MM.1S (cell line): ENCODE measurements around the gene ILF2.

Experiments used
- DNase-seq: peaks from one replicate; pipeline ENCODE4 v3.0.0-alpha.2; 2015
- H2AFZ ChIP-seq: fragments of 300-600 bp; sonication (generic); 2 replicates; pipeline ENCODE4 v1.6.0; 2016; ENCODE audit warnings: antibody characterized with exemption, low read length
- H3F3A ChIP-seq: fragments of 300-600 bp; sonication (generic); 2 replicates; pipeline ENCODE4 v1.6.1; 2016; ENCODE audit warnings: mild to moderate bottlenecking, antibody characterized with exemption, low read length, moderate library complexity, mixed read lengths; ENCODE audit not compliant: insufficient read depth
- H3K27ac ChIP-seq: fragments of 300-600 bp; sonication (generic); 2 replicates; pipeline ENCODE4 v1.5.1; 2016; ENCODE audit warnings: mild to moderate bottlenecking, low read length
- H3K27me3 ChIP-seq: fragments of 300-600 bp; sonication (generic); replicated peaks from 2 replicates; pipeline ENCODE4 v1.6.0; 2016; ENCODE audit warnings: low read length; ENCODE audit not compliant: insufficient read depth
- H3K36me3 ChIP-seq: fragments of 300-600 bp; sonication (generic); replicated peaks from 2 replicates; pipeline ENCODE4 v1.6.1; 2016; ENCODE audit warnings: mild to moderate bottlenecking, low read length, mixed read lengths; ENCODE audit not compliant: insufficient read depth
- H3K4me1 ChIP-seq: fragments of 300-600 bp; sonication (generic); 2 replicates; pipeline ENCODE4 v1.6.1; 2016; ENCODE audit warnings: low read length, mixed read lengths
- H3K4me2 ChIP-seq: fragments of 300-600 bp; sonication (generic); 2 replicates; pipeline ENCODE4 v1.6.0; 2016; ENCODE audit warnings: low read depth, low read length
- H3K4me3 ChIP-seq: fragments of 300-600 bp; sonication (generic); 2 replicates; pipeline ENCODE4 v1.5.1; 2016; ENCODE audit warnings: low read length, mixed read lengths
- H3K79me2 ChIP-seq: fragments of 300-600 bp; sonication (generic); 2 replicates; pipeline ENCODE4 v1.6.1; 2016; ENCODE audit warnings: mixed run types, low read length, mixed read lengths
- H3K9ac ChIP-seq: fragments of 300-600 bp; sonication (generic); 2 replicates; pipeline ENCODE4 v1.6.1; 2016; ENCODE audit warnings: low read length, mixed read lengths
- H3K9me2 ChIP-seq: fragments of 300-600 bp; sonication (generic); replicated peaks from 2 replicates; pipeline ENCODE4 v1.6.1; 2016; ENCODE audit warnings: mild to moderate bottlenecking, low read length, mixed read lengths; ENCODE audit not compliant: insufficient read depth
- H3K9me3 ChIP-seq: fragments of 300-600 bp; sonication (generic); replicated peaks from 2 replicates; pipeline ENCODE4 v1.6.1; 2016; ENCODE audit warnings: mild to moderate bottlenecking, low read length, mixed read lengths; ENCODE audit not compliant: insufficient read depth
- H4K20me1 ChIP-seq: fragments of 300-600 bp; sonication (generic); 2 replicates; pipeline ENCODE4 v1.6.1; 2016; ENCODE audit warnings: mild to moderate bottlenecking, low read length, moderate library complexity, mixed read lengths; ENCODE audit not compliant: insufficient read depth
- EZH2 ChIP-seq: fragments of 300-600 bp; sonication (generic); optimal IDR thresholded peaks from 2 replicates; pipeline ENCODE3; 2017; ENCODE audit warnings: low read depth, mild to moderate bottlenecking, antibody characterized with exemption, low read length, mixed read lengths
- EZH2phosphoT487 ChIP-seq: fragments of 300-600 bp; sonication (generic); IDR thresholded peaks from 2 replicates; pipeline ENCODE4 v1.6.1; 2018; ENCODE audit warnings: antibody characterized with exemption, low read length
- TF ChIP-seq, protein P1 (sequence below): fragments of 300-600 bp; sonication (generic); IDR thresholded peaks from 2 replicates; pipeline ENCODE4 v1.5.1; 2016; ENCODE audit warnings: antibody characterized with exemption, low read length, mixed read lengths

The ILF2 gene

DNA sequence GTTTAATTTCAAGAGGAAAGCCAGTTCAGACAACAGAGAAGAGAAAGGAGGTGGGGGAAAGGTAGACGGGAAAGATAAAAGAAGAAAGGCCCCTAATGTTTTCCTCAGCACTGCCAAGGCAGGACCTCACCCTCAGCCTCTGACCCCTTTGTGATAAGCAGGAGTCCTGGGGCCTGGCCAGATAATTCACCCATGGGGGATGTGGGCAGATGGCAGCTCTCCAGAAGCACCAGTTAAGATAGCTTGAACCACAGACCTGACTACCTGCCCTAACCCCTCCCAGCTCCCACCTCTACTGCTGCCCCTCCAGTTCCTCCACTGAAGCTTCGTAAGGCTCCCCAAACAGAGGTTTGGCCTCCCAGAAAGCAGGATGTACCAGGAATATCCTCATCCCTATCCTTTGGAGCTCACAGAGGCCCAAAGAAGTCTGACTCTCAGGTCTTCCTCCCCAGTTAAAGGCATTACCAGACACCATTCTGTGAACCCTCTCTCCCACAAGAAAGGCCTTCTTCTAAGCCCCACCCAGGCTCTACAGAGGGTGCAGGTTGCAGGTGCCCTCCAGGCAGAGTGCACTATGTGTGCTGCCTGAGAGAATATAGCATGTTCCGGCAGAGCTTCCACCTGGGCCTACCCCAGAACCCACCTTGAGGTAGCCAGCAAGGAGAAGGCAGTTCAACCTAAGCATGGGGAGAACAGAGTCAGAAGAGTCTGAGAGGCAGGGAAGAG lies 21.5 kb downstream of the ILF2 start:
- no peak overlapping the region for H2AFZ ChIP-seq
- H3K36me3 ChIP-seq = peaks cover 7% of the 10 kb centered on the region; the same call in 1 of the 2 replicates
- H3K9me2 ChIP-seq = no peaks in the 10 kb centered on the region
- H3K79me2 ChIP-seq = 0 out of 2 replicates have a peak, but pooled peaks cover 10% of the 10 kb centered on the region
- H3K4me3 ChIP-seq = no peak overlapping the region
- H3K9me3 ChIP-seq = no peaks in the 10 kb centered on the region
- no peaks in the 10 kb centered on the region for H4K20me1 ChIP-seq
- H3F3A ChIP-seq = no peaks in the 10 kb centered on the region
- H3K27me3 ChIP-seq = no peaks in the 10 kb centered on the region
- no peak overlapping the region for H3K4me2 ChIP-seq
- no peak for TF ChIP-seq EZH2
- TF ChIP-seq, protein P1, sequence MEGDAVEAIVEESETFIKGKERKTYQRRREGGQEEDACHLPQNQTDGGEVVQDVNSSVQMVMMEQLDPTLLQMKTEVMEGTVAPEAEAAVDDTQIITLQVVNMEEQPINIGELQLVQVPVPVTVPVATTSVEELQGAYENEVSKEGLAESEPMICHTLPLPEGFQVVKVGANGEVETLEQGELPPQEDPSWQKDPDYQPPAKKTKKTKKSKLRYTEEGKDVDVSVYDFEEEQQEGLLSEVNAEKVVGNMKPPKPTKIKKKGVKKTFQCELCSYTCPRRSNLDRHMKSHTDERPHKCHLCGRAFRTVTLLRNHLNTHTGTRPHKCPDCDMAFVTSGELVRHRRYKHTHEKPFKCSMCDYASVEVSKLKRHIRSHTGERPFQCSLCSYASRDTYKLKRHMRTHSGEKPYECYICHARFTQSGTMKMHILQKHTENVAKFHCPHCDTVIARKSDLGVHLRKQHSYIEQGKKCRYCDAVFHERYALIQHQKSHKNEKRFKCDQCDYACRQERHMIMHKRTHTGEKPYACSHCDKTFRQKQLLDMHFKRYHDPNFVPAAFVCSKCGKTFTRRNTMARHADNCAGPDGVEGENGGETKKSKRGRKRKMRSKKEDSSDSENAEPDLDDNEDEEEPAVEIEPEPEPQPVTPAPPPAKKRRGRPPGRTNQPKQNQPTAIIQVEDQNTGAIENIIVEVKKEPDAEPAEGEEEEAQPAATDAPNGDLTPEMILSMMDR = no peak
- TF ChIP-seq EZH2phosphoT487 = no peak
- no peaks in the 10 kb centered on the region for H3K4me1 ChIP-seq
- H3K9ac ChIP-seq = no peak overlapping the region
- no peak for DNase-seq
- no peak overlapping the region for H3K27ac ChIP-seq

DNA sequence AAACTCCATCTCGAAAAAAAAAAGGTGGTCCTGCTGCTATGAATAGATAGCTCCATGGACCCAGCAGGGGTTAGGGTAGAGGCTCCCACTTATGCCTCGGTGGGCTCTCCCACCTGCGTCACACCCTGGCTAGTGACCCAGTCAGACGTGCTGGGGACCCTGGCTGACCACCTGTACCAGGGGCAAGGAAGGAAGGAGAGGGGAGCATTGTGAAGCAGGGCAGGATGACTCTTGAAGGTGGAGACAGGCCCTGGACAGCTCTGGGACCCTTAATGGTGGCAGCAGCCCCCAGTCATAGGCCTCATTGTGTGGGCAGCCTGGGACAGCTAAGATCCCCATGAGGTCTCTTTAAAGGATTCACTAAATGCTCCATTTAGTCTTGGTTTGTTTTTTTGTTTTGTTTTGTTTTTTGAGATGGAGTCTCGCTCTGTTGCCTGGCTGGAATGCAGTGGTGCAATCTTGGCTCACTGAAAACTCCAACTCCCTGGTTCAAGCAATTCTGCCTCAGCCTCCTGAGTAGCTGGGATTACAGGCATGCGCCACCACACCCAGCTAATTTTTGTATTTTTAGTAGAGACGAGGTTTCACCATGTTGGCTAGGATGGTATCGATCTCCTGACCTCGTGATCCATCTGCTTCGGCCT lies 22.7 kb downstream of the ILF2 start:
- peaks cover 21% of the 10 kb centered on the region for H3K79me2 ChIP-seq
- no peak overlapping the region for H3K9ac ChIP-seq
- TF ChIP-seq, protein P1 = no peak
- TF ChIP-seq EZH2 = no peak
- no peak for TF ChIP-seq EZH2phosphoT487
- H4K20me1 ChIP-seq = no peaks in the 10 kb centered on the region
- H3K9me2 ChIP-seq = no peaks in the 10 kb centered on the region
- H3K27me3 ChIP-seq = no peaks in the 10 kb centered on the region
- no peaks in the 10 kb centered on the region for H3K4me1 ChIP-seq
- no peak overlapping the region for H3K4me2 ChIP-seq
- H2AFZ ChIP-seq = no peak overlapping the region
- no peak overlapping the region for H3K4me3 ChIP-seq
- no peaks in the 10 kb centered on the region for H3F3A ChIP-seq
- H3K27ac ChIP-seq = no peak overlapping the region
- DNase-seq = no peak
- peaks cover 11% of the 10 kb centered on the region; the same call in 1 of the 2 replicates for H3K36me3 ChIP-seq
- H3K9me3 ChIP-seq = no peaks in the 10 kb centered on the region

DNA sequence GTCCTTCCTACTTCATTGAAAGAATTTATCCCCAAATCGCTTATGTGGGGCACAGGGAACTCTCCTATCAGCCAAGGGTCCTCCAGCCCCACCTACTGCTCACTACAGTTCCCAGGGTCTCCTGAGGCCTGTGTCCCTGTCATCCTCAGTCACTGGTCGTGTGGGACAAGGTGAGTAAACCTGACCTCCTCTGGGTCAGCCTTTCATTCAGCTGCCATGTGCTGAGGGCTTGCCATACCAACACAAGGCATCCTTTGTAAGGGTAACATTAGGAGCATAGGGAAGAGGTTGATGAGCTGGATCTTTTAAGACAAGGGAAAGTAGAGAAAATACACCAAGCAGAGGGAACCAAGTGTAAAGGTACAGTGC lies 23.5 kb downstream of the ILF2 start:
- Histone ChIP-seq H3K4me2 (no peak overlapping the region), H3K79me2 (peaks cover 29% of the 10 kb centered on the region)

More for the DNA sequence above, 23.5 kb downstream of the ILF2 start:
- no peak overlapping the region for H3K9ac ChIP-seq
- no peaks in the 10 kb centered on the region for H3K9me3 ChIP-seq
- no peaks in the 10 kb centered on the region for H4K20me1 ChIP-seq
- H3K36me3 ChIP-seq = peaks cover 18% of the 10 kb centered on the region
- DNase-seq = no peak
- H2AFZ ChIP-seq = no peak overlapping the region
- H3K27me3 ChIP-seq = no peaks in the 10 kb centered on the region
- no peaks in the 10 kb centered on the region for H3K4me1 ChIP-seq
- no peak overlapping the region for H3K27ac ChIP-seq
- H3K9me2 ChIP-seq = no peaks in the 10 kb centered on the region
- no peak for TF ChIP-seq EZH2
- TF ChIP-seq, protein P1 = no peak
- TF ChIP-seq EZH2phosphoT487 = no peak
- no peak overlapping the region for H3K4me3 ChIP-seq
- H3F3A ChIP-seq = no peaks in the 10 kb centered on the region
